NCI-H2029 treated with DMSO at 0.1 percent for 48 hours (cell line): Measurements from ENCODE around the gene FHAD1.

Experiments
- DNase-seq: peaks from one replicate; lab custom pipeline; 2025; lab: John Stamatoyannopoulos, UW

Gene FHAD1

DNA sequence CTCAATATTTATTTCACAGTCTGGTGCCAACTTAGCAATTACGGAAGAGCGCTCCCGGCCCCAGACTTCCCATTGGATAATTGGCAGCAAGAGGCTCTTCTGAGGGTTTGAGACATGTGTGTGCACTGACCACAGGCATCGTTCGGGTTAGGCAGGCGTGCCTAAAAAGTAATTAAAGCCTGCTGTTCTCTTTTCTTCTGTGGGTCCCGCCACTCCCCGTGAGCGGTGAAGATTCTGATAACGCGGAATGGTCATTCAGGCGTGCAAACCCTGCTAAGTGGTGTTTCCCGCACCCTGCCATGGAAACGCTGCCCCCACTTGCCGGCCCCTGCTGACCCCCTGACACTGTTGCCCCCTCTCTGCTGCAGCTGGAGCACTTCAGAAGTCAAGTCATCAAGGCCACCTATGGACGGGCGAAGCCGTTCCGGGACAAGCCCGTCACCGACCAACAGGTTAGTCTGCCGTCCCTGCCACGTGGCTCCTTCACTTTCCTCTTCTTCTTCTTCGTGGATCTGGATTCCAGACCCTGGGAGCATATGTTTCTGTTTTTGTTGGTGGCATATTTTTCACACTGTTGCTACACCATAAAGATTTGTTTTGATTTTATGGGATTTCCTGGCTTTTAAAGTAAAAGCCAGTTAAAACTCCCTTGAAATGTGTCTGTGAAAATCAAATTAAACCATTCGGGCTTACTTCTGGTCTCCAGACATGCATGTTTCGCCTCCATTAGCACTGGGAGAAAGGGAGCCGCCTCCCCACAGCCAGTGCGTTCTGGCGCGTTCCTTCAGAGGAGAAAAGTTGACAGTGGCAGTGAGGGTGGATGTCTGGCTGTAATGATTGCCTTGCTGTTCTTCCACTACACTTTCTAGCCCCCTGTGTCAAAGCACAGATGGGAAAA, 79.9 kb downstream of the FHAD1 start:
- no peak for DNase-seq

- DNase-seq: no peak
These were observed 81.5 kb downstream of the FHAD1 start for GRCh38 chr1:15328351-15329103.

GRCh38 chr1:15329104-15329820, 82.2 kb downstream of the FHAD1 start:
- no peak for DNase-seq

GRCh38 chr1:15330028-15330427, 83.0 kb downstream of the FHAD1 start:
- no peak for DNase-seq

DNA sequence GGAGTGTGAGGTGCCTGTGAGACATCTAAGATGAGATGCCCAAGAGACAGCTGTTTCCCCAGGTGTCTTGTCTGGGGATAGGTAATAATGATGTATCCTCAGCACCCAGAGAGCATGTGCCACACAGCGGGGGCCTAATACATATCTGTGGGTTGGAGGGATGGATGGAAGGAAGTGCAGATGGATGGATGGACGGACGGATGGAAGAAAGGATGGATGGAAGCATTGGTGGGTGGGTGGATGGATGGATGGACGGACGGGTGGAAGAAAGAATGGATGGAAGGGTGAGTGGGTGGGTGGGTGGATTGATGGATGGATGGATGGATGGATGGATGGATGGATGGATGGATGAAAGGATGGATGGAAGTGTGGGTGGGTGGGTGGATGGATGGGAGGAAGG, 84.2 kb downstream of the FHAD1 start:
- no peak for DNase-seq

DNA sequence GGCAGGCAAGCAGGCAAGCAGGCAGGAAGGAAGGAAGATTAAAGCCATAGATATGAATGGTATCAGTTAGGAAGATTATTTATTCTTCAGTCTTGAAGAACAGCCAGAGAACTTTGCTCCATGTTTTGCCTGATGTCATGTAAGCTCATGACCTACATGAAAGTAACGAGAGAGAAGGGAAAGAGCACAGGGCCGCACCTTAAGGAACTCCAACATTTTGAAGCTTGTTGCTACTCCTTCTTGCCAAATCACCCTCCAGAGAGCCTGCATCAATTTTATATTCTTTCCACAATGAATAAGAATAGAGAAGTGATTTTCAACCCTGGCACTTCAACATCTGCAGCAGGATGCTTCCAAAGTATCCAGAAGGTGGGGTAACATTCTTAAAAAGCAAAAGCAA, 84.7 kb downstream of the FHAD1 start:
- no peak for DNase-seq

- DNase-seq: no peak
These were observed 85.5 kb downstream of the FHAD1 start for GRCh38 chr1:15332525-15332924.

DNA sequence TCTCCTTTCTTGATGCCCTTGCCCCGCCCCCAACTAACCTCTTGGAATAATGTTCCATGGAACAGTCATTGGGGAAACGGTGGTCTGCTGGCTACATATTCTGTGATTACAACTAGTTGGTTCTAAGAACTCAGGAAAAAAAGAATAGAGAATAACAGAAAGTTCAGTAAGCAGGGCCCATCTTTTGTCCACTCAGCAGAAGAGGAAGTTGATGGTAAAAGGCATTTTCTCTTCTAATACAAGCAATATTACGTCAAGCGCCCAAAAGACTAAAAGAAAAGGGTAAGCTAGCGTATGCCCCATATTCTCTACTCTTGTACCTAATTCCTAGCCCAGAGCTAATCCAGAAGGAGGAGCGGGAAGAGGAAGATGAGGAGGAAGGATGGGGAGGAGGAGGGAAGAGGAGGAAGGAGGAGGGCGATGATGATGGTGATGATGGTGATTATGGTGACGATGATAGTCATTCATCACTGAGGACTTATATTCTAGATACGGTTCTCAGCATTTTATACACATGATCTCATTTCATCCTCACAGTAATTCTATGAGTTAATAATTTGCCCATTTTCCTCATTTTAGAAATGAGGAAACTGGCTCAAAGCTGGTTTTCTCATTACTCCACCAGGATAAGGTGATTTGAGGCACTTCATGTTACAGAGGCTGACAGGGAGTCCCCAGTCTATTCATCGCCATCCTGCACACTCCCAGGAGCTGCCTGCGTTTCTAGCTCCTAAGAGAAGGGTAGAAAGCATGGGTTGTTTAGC, 86.1 kb downstream of the FHAD1 start:
- no peak for DNase-seq

DNA sequence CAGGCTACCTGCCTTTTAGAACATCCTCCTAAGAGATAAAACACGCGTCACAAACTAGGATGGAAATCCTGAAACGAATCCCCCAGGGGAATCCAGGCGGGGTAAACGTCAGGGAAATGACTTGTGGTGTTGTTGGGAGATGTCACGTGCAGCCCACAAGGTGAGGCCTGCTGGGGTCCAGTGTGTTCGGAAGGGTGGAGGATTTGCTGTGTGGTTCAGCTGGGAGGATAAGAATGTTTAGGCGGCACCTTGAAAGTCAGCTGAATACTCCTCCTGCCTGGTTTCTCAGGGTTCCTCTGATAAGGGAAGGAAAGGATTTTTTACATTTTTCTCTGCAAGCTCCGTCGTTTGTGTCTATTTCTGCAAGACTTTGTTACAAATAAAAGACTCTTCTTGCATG, 88.0 kb downstream of the FHAD1 start:
- no peak for DNase-seq

- DNase-seq: no peak
These were observed 89.8 kb downstream of the FHAD1 start for GRCh38 chr1:15336866-15337265.

DNA sequence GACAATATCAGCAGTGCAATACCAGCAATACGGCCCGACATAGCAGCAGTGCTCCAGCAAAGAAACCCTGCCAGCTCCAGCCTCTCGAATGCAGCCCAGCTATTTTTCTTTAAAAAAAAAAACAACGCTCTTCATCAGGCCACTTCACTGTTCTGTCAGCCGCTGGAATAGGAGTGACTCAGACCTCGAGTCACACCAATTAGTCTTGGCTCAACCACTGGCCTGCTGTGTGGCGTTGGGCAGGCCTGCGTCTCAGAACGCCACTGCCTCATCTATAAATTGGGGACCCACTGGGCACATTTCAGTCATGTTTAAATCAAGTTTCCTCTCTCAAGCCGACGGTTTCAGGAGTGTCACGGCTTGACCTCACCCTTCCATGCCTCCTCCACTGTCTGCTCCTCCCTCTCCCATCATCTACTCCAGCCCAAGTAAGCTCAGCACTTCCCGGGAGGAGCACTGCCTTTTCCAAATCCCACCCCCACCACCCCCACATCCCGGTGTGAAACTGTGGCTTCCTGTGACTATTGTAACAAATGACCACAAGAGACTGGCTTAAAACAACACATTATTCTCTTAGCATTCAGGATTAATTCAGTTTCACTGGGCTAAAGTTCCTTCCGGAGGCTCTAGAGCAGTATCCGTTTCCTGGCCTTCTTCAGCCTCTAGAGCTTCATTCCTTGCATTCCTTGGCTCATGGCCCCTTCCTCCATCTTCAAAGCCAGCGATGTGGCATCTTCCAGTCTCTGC, 90.8 kb downstream of the FHAD1 start:
- DNase-seq: no peak

- DNase-seq: no peak
These were observed 92.5 kb downstream of the FHAD1 start for GRCh38 chr1:15339570-15339969.

- no peak for DNase-seq
These were observed 94.2 kb downstream of the FHAD1 start for GRCh38 chr1:15341228-15341627.

- no peak for DNase-seq
These were observed 94.8 kb downstream of the FHAD1 start for GRCh38 chr1:15341634-15342407.

- DNase-seq: no peak
These were observed 95.5 kb downstream of the FHAD1 start for GRCh38 chr1:15342408-15342967.

GRCh38 chr1:15343099-15343498, 96.1 kb downstream of the FHAD1 start:
- no peak for DNase-seq

DNA sequence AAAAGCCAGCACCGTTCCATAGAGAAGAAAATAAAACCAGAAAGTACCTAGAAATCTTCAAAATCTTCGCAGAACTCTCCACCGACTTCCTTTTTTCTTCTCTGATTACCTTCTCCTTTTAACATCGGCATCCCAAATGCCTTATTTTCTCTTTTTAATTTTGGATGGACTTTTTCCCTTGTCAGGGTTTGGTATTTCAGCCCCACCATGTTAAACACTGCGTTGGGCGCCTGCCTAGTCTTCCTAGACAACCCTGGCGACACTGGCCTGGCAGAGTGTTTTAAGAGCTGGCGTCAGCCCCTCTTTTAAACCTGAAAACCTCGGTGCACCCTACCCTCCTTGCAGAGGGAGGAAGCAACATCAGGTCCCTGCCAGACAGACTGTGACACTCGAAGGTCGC, 96.7 kb downstream of the FHAD1 start:
- DNase-seq: no peak

GRCh38 chr1:15344380-15344779, 97.4 kb downstream of the FHAD1 start:
- DNase-seq: no peak

DNA sequence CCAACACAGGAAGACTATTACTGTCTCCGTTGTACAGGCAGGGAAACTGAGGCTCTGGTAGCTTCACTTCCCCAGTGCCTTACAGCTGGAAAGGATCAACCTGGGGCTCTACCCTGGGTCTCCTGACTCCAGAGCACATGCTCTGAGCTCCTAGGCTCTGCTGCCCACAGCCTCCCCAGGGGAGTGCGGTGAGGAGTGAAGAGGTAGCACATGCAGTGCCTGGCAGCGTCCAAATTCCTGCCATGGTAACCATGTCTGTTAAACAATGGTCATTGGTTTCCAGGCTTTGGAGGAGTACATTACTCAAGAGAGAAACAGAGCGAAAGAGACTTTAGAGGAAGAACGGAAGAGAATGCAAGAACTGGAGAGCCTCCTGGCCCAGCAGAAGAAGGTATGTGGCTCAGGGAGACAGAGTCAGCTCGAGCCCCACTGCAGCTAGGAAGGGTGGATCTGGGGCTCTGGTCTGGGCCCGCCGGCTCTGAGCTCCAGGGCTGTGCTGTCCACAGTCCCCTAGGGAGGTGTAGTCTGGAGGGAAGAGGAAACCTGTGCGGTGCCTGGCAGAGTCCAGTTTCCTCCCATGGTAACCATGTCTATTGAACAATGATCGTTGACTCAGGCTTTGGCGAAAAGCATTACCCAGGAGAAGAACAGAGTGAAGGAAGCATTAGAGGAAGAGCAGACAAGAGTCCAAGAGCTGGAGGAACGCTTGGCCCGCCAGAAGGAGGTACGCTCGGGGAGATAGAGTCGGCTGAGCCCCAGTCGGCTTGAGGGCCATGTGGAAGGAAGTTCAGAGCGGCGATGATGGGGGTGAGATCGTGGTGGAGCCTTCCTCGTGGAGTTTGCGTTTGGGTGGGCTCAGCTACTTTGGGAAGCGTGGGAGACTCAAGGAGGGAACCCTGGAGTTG, 98.0 kb downstream of the FHAD1 start:
- DNase-seq: no peak
